ENCODE data around the gene SHC3. TPM values are rescaled to one million over a fixed set of nuclear protein-coding genes. Genes with fewer than 3 reads are reported as not detected.

The SHC3 gene
- total and polyA plus RNA-seq, 9 of the 15 experiments (the other 6 are each of a cell fraction or from before 2014, with no cell fraction given): not detected

DNA sequence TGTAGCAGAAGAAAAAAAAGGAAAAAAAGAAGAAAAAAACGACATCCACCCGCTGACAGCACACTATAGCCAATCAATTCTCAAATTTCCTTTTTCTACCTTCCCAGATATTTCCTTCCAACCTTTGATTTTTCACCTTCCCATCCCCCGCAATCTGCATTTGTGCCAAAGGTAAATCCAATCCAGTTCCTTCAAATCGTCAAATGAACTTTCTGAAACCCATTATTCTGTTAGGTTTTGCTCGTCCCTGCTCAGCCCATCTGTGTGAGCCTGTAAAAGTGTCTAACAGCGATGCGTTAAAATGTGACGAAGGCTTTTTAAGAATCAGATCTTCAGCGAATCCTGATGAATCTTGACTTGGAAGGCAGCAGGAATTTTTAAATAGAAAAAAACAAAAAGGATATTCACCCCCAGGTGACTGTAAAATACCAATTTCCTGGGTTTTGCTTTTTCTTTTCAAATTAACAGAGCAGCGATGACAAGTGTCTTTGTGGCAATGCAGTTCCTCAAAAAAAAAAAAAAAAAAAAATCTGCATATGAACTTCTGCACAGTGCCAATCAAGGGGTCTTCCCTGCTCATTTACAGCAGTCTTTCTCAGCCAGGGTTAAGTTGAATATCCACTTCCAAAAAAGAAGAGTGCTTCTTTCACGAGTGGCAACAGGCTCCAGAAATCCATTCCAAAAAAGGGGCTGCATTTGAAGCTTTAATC lies 367 bp upstream of the SHC3 start:
- Histone ChIP-seq H3K27me3 (ENCODE audit: control insufficient read depth in 2 of 2, insufficient read depth in 2 of 2, low read length in 2 of 2) (peaks cover 2 to 23% of the 10 kb centered on the region in 2 experiments; a peak in 4 of 5 replicates), H3K4me1 (replicated peaks in 1 of 2; ENCODE audit: control insufficient read depth in 2 of 2, insufficient read depth in 2 of 2, low read length in 2 of 2) (0 out of 5 replicates have a peak, but pooled peaks cover 0 to 3% of the 10 kb centered on the region in 2 experiments), H3K79me2 (ENCODE audit: control insufficient read depth, insufficient read depth, low read length) (no peaks in the 10 kb centered on the region), H3K9me1 (ENCODE audit: control insufficient read depth, insufficient read depth, low read length) (no peaks in the 10 kb centered on the region), H3K9me3 (replicated peaks; ENCODE audit: control insufficient read depth, insufficient read depth, low read depth, low read length) (no peaks in the 10 kb centered on the region), H4K20me1 (replicated peaks; ENCODE audit: control insufficient read depth, insufficient read depth, low read length) (no peaks in the 10 kb centered on the region), H3K4me3 (no peak overlapping the region), H3K4me2 (ENCODE audit: insufficient read depth, low read length) (no peak overlapping the region), H3K9ac (ENCODE audit: insufficient read depth in 1 of 2, low read depth in 2 of 2, low read length in 2 of 2) (no peak overlapping the region), H3K36me3 (ENCODE audit: control insufficient read depth, insufficient read depth, low read length) (no peaks in the 10 kb centered on the region), H3K27ac (ENCODE audit: extremely low read depth, low read depth, low read length) (no peak overlapping the region), H2AFZ (ENCODE audit: low read depth, low read length) (no peak overlapping the region)
- ATAC-seq: no peak
- CTCF ChIA-PET (ENCODE audit: low intra/inter-chr PET ratio): no interaction called here
- in situ Hi-C loops (cut with MboI) (no loop called here), intact Hi-C loops (cut with micrococcal nuclease) (no loop called here)
- no TSS peak for BruUV-seq (replicated peaks)
- no peak for DNase-seq (ENCODE audit: extremely low read depth in 1 of 4, low spot score in 3 of 4)
- FAIRE-seq: no peak
- POLR2A ChIA-PET: no interaction called here
- 13% methylated on average over 9 of the region's 11 CpGs for WGBS (ENCODE audit: insufficient coverage, low coverage, missing lambda C conversion rate)
- TF ChIP-seq, protein P1, sequence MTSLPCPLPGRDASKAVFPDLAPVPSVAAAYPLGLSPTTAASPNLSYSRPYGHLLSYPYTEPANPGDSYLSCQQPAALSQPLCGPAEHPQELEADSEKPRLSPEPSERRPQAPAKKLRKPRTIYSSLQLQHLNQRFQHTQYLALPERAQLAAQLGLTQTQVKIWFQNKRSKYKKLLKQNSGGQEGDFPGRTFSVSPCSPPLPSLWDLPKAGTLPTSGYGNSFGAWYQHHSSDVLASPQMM (CRISPR knock-in tag; IDR thresholded peaks at IDR 0.05): no peak
- no peak for TF ChIP-seq CCAR2 (IDR thresholded peaks at IDR 0.05; ENCODE audit: low read depth, low read length)
- TF ChIP-seq SMARCE1 (IDR thresholded peaks at IDR 0.05): no peak
- TF ChIP-seq, protein P2, sequence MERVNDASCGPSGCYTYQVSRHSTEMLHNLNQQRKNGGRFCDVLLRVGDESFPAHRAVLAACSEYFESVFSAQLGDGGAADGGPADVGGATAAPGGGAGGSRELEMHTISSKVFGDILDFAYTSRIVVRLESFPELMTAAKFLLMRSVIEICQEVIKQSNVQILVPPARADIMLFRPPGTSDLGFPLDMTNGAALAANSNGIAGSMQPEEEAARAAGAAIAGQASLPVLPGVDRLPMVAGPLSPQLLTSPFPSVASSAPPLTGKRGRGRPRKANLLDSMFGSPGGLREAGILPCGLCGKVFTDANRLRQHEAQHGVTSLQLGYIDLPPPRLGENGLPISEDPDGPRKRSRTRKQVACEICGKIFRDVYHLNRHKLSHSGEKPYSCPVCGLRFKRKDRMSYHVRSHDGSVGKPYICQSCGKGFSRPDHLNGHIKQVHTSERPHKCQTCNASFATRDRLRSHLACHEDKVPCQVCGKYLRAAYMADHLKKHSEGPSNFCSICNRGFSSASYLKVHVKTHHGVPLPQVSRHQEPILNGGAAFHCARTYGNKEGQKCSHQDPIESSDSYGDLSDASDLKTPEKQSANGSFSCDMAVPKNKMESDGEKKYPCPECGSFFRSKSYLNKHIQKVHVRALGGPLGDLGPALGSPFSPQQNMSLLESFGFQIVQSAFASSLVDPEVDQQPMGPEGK (CRISPR knock-in tag; IDR thresholded peaks at IDR 0.05; ENCODE audit: borderline replicate concordance): no peak
- no peak for TF ChIP-seq SMARCC2 (IDR thresholded peaks at IDR 0.05; ENCODE audit: low read depth)
- no peak for TF ChIP-seq ATF7 (IDR thresholded peaks at IDR 0.05)
- no peak for TF ChIP-seq ZNF57 (CRISPR knock-in tag; IDR thresholded peaks at IDR 0.05)
- TF ChIP-seq SMAD2 (IDR thresholded peaks at IDR 0.05; ENCODE audit: low read depth, low read length): no peak
- no peak for TF ChIP-seq CBFB (CRISPR knock-in tag; IDR thresholded peaks at IDR 0.05)
- no peak for TF ChIP-seq ZNF24 (IDR thresholded peaks at IDR 0.05)
- TF ChIP-seq, protein P3, sequence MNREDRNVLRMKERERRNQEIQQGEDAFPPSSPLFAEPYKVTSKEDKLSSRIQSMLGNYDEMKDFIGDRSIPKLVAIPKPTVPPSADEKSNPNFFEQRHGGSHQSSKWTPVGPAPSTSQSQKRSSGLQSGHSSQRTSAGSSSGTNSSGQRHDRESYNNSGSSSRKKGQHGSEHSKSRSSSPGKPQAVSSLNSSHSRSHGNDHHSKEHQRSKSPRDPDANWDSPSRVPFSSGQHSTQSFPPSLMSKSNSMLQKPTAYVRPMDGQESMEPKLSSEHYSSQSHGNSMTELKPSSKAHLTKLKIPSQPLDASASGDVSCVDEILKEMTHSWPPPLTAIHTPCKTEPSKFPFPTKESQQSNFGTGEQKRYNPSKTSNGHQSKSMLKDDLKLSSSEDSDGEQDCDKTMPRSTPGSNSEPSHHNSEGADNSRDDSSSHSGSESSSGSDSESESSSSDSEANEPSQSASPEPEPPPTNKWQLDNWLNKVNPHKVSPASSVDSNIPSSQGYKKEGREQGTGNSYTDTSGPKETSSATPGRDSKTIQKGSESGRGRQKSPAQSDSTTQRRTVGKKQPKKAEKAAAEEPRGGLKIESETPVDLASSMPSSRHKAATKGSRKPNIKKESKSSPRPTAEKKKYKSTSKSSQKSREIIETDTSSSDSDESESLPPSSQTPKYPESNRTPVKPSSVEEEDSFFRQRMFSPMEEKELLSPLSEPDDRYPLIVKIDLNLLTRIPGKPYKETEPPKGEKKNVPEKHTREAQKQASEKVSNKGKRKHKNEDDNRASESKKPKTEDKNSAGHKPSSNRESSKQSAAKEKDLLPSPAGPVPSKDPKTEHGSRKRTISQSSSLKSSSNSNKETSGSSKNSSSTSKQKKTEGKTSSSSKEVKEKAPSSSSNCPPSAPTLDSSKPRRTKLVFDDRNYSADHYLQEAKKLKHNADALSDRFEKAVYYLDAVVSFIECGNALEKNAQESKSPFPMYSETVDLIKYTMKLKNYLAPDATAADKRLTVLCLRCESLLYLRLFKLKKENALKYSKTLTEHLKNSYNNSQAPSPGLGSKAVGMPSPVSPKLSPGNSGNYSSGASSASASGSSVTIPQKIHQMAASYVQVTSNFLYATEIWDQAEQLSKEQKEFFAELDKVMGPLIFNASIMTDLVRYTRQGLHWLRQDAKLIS (CRISPR knock-in tag; IDR thresholded peaks at IDR 0.05): no peak
- no peak for TF ChIP-seq TRIM28 (IDR thresholded peaks at IDR 0.05)
- TF ChIP-seq MBD2 (IDR thresholded peaks at IDR 0.05; ENCODE audit: borderline replicate concordance, low read depth): no peak
- TF ChIP-seq SP2 (IDR thresholded peaks at IDR 0.05; ENCODE audit: extremely low read depth, low read depth, low read length, poor library complexity, severe bottlenecking): no peak
